ENCODE data around the gene PDAP1. TPM values are rescaled to one million over a fixed set of nuclear protein-coding genes. Genes with fewer than 3 reads are reported as not detected.
A peak's percentile ranks its signal among the peaks of the same experiment; 100 is the strongest.

PDAP1 gene
- total and polyA plus RNA-seq, 2 of the 13 experiments (the other 11 are each of a cell fraction or from before 2014, with no cell fraction given) = 13.0 to 100 TPM

DNA sequence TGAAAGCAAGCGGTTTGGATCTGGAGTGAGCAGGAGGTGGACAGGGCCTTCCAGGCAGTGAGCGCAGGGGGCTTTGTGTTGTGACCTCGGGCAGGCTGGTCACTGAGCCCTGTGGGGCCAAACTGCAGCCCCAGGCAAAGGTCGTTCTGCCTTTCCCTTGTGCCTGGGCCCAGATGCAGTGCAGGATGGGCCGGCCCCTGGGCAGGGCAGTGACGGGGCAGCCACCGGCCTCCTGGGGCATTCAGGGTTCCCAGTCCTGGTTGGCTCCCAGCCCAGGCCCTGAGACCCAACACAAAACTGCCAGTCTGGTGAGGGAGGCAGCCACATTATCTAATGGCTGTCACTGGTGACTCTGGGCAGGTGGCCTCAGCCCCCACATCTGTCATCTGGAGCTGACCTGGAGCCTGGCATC is 26.7 kb downstream of the PDAP1 start (continued):
- 0 out of 2 replicates have a peak, but pooled peaks have one; percentile 24 for TF ChIP-seq JUND (CRISPR knock-in tag; IDR thresholded peaks at IDR 0.05)
- TF ChIP-seq ARNT2 (CRISPR knock-in tag; IDR thresholded peaks at IDR 0.05; ENCODE audit: low read depth) = no peak
- TF ChIP-seq, protein P1, sequence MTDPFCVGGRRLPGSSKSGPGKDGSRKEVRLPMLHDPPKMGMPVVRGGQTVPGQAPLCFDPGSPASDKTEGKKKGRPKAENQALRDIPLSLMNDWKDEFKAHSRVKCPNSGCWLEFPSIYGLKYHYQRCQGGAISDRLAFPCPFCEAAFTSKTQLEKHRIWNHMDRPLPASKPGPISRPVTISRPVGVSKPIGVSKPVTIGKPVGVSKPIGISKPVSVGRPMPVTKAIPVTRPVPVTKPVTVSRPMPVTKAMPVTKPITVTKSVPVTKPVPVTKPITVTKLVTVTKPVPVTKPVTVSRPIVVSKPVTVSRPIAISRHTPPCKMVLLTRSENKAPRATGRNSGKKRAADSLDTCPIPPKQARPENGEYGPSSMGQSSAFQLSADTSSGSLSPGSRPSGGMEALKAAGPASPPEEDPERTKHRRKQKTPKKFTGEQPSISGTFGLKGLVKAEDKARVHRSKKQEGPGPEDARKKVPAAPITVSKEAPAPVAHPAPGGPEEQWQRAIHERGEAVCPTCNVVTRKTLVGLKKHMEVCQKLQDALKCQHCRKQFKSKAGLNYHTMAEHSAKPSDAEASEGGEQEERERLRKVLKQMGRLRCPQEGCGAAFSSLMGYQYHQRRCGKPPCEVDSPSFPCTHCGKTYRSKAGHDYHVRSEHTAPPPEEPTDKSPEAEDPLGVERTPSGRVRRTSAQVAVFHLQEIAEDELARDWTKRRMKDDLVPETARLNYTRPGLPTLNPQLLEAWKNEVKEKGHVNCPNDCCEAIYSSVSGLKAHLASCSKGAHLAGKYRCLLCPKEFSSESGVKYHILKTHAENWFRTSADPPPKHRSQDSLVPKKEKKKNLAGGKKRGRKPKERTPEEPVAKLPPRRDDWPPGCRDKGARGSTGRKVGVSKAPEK (CRISPR knock-in tag; IDR thresholded peaks at IDR 0.05; ENCODE audit: borderline replicate concordance) = no peak
- no peak for TF ChIP-seq KLF16 (CRISPR knock-in tag; IDR thresholded peaks at IDR 0.05)
- TF ChIP-seq RBM22 (optimal IDR thresholded peaks at IDR 0.05; ENCODE audit: low read length) = no peak
- TF ChIP-seq, protein P2, sequence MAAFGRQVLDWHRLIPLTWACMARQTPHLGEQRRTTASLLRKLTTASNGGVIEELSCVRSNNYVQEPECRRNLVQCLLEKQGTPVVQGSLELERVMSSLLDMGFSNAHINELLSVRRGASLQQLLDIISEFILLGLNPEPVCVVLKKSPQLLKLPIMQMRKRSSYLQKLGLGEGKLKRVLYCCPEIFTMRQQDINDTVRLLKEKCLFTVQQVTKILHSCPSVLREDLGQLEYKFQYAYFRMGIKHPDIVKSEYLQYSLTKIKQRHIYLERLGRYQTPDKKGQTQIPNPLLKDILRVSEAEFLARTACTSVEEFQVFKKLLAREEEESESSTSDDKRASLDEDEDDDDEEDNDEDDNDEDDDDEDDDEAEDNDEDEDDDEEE (CRISPR knock-in tag; IDR thresholded peaks at IDR 0.05) = no peak
- no peak for TF ChIP-seq ZNF253 (CRISPR knock-in tag; IDR thresholded peaks at IDR 0.05; ENCODE audit: borderline replicate concordance)
- TF ChIP-seq ZNF335 (CRISPR knock-in tag; IDR thresholded peaks at IDR 0.05) = no peak
- TF ChIP-seq MED1 (CRISPR knock-in tag; IDR thresholded peaks at IDR 0.05) = no peak
- TF ChIP-seq NR2F6 (IDR thresholded peaks at IDR 0.05) = peak; percentile 50; the same call in 1 of the 2 replicates
- TF ChIP-seq NR2F6 (CRISPR knock-in tag; IDR thresholded peaks at IDR 0.05) = peak; percentile 60
- TF ChIP-seq, protein P3, sequence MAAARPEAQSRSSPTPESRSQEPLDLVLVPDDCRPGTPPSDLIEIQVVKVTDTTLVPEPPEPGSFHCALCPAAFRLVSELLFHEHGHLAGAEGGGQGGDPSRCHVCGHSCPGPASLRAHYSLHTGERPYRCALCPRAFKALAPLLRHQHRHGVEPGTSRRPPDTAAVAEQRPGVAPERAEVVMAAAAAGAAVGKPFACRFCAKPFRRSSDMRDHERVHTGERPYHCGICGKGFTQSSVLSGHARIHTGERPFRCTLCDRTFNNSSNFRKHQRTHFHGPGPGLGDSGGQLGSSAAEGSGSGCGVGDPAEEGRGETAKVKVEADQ (CRISPR knock-in tag; IDR thresholded peaks at IDR 0.05; ENCODE audit: borderline replicate concordance) = no peak
- no peak for TF ChIP-seq KAT8 (CRISPR knock-in tag; IDR thresholded peaks at IDR 0.05)
- TF ChIP-seq ZNF160 (CRISPR knock-in tag; IDR thresholded peaks at IDR 0.05) = no peak
- no peak for TF ChIP-seq ZFYVE20 (CRISPR knock-in tag; IDR thresholded peaks at IDR 0.05; ENCODE audit: borderline replicate concordance, low read depth)
- TF ChIP-seq PAX8 (CRISPR knock-in tag; IDR thresholded peaks at IDR 0.05; ENCODE audit: borderline replicate concordance) = no peak
- TF ChIP-seq, protein P4, sequence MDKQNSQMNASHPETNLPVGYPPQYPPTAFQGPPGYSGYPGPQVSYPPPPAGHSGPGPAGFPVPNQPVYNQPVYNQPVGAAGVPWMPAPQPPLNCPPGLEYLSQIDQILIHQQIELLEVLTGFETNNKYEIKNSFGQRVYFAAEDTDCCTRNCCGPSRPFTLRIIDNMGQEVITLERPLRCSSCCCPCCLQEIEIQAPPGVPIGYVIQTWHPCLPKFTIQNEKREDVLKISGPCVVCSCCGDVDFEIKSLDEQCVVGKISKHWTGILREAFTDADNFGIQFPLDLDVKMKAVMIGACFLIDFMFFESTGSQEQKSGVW (CRISPR knock-in tag; IDR thresholded peaks at IDR 0.05; ENCODE audit: borderline replicate concordance) = no peak
- no peak for TF ChIP-seq HCFC1 (IDR thresholded peaks at IDR 0.05; ENCODE audit: low read depth, low read length)
- TF ChIP-seq KDM1A (CRISPR knock-in tag; IDR thresholded peaks at IDR 0.05) = no peak
- no peak for TF ChIP-seq TBX2 (CRISPR knock-in tag; IDR thresholded peaks at IDR 0.05; ENCODE audit: borderline replicate concordance)
- TF ChIP-seq EP300 (IDR thresholded peaks at IDR 0.05; ENCODE audit: low read depth in 2 of 2, low read length in 2 of 2) = no peak
- no peak for TF ChIP-seq EP300 (CRISPR knock-in tag; IDR thresholded peaks at IDR 0.05; ENCODE audit: borderline replicate concordance)
- no peak; the same call in 1 of the 2 replicates for TF ChIP-seq TGIF2 (CRISPR knock-in tag; IDR thresholded peaks at IDR 0.05)
- no peak for TF ChIP-seq AHR (CRISPR knock-in tag; IDR thresholded peaks at IDR 0.05)
- no peak for TF ChIP-seq POLR2AphosphoS5 (IDR thresholded peaks at IDR 0.05; ENCODE audit: low read depth, low read length)
- TF ChIP-seq SNAI1 (CRISPR knock-in tag; IDR thresholded peaks at IDR 0.05; ENCODE audit: borderline replicate concordance) = no peak
